Hematopoietic multipotent progenitor cell (in vitro differentiated cells): ENCODE measurements around the gene GARNL3. TPM values are rescaled to one million over a fixed set of nuclear protein-coding genes. Genes with fewer than 3 reads are reported as not detected.

Experiments used
- DNase-seq, 3 donors: peaks; one replicate each; pipeline ENCODE4 v3.0.0-alpha.2; 2011 to 2015; ENCODE audit warnings: low read depth in 2 of 3, low spot score in 2 of 3
- total RNA-seq: library from RNA; depleted of rRNA; stranded (reverse); fragments of >200 nt; gene quantifications from one replicate; pipeline ENCODE4 v1.2.3, GENCODE V29; 2012

The GARNL3 gene
- total RNA-seq, 1 donor: 1.3 TPM

GRCh38 chr9:127269449-127269848 is 4.9 kb downstream of the GARNL3 start:
- DNase-seq: no peak

DNA sequence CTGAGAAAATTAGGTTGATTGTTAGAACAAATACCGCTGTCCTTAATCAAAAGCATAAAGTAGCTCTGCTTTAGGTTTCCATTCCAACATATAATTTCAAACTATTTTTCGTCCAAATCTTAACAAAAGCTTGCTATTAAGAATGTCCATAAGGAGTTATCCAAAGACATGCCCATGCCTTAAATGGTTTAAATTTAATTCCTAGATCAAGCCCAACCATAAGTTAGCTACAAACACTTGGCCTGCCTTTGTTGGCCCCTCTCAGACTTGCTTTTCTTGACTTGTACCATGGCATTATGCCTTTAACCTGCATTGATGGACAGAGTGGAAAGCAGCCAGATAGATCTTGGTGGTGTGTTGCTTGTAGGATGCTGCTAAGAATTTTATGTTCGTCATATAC is 8.8 kb downstream of the GARNL3 start:
- DNase-seq: no peak

DNA sequence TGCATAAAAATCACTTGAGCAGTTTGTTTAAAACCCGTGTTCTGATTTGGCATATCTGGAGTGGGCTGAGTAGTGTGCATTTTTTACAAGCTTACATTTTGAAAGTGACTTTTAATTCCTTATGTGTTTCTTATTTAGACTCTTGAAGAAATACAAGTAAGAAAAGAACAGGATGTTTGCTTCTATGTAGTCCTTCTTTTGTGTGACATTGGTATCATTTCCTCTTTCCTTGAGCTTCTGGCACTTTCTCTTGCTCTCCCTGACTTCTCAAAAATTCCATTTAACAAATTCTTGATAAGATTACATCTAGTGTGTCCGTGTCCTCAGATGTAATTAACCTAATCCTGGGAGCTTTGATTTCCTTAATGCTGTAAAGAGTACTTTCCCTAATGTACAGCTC is 12.5 kb downstream of the GARNL3 start:
- DNase-seq: no peak

DNA sequence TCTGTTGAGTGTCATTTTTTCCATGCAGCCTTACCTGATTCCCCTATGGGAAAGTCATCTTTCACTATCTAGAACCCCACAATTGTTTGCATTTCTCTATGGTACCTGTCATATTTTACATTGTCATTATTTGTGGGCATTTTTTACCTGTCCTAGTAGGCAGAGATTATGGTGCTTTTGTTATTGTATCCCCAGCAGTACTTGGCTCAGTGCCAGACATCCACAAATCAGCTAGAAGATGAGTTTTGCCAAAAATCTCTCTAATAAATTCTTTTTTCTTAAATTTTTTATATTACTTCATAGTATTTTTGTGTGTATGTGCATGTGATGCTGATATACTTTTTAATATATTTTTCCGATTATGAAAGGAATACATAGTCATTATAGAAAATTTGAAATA is 13.2 kb downstream of the GARNL3 start:
- DNase-seq: no peak

DNA sequence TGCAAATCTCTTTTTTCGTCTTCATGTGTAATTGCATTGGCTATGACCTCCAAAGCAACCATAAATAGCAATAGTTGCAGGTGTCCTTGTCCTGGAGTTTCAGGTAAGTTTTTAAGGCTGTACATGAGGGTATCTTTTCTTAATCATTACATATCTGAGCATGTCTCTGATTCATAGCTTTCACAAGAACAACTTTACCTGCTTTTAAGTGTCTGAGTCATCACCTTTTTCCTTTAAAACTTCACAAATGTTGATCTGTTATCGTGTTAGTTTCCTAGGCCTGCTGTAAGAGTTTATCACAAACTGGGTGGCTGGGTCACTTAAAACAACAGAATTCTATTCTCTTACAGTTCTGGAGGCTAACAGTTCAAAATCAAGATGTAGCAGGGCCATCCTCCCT is 13.8 kb downstream of the GARNL3 start:
- no peak for DNase-seq

DNA sequence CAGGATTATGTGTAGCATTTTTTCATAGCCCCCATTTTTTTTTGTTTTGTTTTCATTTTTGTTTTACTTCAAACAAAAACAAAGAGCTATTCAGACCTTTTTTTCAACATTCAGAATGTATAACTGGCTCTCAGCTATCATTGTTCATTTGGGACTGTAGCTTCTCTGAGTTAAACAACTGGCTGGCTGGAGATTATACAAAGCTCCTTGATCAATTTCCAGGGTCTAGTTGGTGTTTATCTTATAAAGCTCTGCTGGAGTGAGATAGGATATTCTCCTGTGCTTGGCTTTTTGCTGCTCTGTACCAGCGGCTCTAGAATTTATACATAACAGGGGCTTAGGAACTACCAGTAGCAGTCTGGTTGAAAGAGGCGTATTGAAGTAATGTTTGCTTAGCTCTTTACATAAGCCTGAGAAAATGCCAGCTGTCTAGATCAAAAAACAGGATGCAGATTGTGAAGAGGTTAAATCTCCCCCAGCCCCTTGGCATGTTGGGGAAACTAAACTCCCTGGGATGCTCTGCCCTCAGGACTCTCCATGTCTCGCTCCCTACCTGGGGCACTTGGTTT is 15.2 kb downstream of the GARNL3 start:
- DNase-seq: no peak

DNA sequence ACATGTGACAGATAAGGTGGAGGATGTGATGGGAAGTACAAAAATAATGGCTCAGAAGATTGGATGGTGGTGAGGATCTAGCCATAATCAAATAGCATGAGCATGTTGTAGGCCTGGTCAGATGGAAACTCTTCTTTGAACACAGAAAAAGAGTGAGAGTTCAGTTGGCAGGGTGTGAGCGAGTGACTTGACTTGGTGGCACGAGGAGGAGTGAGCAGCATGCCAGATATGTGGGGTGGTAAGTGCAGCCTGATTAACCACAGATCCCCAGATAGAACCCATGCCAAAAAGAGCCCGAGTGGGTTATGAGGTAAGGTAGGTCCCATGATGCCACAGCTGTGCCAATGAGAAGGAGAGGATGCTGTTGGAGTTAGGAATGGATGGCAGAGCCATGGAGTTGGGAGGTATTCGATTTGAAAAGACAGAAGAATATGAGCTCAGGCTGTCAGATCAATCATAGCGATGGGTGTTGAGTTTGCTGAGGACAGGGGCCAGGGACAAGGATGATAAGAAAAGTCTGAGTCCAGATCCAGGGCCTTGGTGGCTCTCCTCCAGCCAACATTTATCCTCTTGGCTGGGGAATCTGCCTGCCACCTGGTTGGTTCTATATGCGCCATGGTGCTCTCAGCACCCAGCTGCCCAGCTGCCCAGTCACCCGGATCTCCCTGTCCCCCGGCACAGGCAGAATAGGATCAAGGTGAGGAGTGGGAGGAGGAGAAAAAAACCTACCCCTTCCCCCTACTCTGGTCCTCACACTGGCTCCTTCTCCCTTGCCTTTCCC is 16.5 kb downstream of the GARNL3 start:
- DNase-seq: no peak

DNA sequence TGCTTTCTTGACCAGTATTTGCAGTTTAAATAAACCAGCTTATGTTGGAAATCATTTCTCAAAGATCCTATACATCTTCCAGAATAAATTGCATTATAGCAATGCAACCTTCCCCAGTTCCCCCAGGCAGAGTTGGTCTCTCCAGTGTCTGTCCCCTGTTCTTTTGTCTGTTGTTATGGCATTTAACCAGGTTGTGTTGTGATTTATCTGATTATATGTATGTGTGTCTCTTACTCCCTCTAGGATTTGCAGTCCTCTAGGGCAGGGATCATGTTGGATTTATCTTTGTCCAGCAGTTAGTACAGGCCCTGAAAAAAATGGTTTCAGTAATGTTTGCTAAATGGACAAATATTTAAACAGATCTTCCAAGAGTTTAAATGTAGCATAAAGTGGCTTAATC is 17.3 kb downstream of the GARNL3 start:
- no peak for DNase-seq

DNA sequence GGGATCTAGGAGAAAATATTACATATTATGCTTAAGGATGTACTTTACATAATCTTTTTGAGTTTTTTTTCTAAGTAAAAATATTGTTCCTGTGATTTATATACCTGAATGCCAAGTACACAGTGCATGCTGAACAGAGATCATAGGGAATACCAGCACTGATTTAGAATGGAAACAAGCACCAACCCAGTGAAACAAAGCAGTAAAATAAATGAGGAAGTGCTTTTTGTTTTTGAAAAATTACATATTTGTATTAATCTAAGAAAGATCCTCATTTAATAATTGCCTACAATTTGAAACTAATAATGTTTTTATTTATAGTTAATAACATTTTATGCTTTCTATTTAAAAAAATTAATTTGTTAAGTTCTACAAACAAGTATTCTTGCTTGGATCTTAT is 18.0 kb downstream of the GARNL3 start:
- DNase-seq: no peak

DNA sequence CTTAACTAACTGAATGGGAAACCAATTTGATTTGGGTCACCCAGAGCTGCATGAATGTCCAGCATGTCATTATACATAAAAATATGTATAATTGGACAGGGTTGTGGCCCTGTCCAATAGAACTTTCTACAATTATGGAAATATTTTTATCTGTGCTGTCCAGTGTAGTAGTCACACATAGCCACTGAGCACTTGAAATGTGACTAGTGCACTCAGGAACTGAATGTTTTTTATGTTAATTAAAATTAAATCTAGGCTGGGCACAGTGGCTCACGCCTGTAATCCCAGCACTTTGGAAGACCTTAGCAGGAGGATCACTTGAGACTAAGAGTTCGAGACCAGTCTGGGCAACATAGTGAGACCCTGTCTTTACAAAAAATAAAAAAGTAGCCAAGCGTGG is 18.6 kb downstream of the GARNL3 start:
- no peak for DNase-seq

GRCh38 chr9:127283917-127284497 is 19.4 kb downstream of the GARNL3 start:
- peak in 2 of 3 donors; percentile 14 to 38 for DNase-seq

- DNase-seq: no peak
Observed at GRCh38 chr9:127285965-127286364, 21.4 kb downstream of the GARNL3 start.

- DNase-seq: no peak
Observed at GRCh38 chr9:127290561-127291065, 26.0 kb downstream of the GARNL3 start.

GRCh38 chr9:127291246-127291778 is 26.7 kb downstream of the GARNL3 start:
- DNase-seq: no peak

GRCh38 chr9:127292415-127292814 is 27.8 kb downstream of the GARNL3 start:
- DNase-seq: no peak

DNA sequence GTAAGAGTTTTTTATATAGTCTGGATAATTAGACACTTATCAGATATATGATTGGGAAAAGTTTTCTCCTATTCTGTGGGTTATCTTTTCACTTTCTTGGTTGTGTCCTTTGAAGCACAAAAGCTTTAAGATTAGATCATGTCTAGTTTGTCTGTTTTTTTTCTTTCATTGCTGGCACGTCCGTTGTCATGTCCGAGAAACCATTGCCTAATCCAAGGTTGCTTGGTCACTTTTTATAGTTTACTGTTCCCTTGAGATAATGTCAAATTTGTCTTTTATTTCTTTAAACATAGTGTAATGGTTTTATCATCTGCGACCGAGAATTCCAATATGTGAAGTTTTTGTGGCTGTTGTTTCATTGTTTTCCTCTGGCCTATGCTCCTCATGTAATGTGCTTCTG is 28.8 kb downstream of the GARNL3 start:
- no peak for DNase-seq

GRCh38 chr9:127293767-127294166 is 29.2 kb downstream of the GARNL3 start:
- peak in 1 of 3 donors; percentile 6 for DNase-seq

DNA sequence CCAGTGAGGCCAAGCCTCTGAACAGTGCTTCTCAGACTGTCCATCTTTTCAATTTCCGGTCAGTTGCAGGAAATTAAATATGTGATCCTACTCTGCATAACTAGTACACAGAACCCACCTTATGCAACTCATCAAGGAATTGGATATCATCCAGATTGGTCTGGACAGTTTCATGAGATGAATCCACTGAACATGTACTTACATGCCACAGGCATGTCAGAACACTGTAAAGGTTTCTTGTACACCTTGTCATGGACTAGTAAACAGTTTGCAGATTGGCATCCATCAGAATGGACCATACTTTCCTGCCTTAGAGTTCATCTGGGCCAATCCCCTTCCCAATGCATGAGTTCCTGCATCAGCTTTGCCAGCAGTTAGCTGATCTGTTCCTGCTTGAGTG is 30.4 kb downstream of the GARNL3 start:
- DNase-seq: no peak

DNA sequence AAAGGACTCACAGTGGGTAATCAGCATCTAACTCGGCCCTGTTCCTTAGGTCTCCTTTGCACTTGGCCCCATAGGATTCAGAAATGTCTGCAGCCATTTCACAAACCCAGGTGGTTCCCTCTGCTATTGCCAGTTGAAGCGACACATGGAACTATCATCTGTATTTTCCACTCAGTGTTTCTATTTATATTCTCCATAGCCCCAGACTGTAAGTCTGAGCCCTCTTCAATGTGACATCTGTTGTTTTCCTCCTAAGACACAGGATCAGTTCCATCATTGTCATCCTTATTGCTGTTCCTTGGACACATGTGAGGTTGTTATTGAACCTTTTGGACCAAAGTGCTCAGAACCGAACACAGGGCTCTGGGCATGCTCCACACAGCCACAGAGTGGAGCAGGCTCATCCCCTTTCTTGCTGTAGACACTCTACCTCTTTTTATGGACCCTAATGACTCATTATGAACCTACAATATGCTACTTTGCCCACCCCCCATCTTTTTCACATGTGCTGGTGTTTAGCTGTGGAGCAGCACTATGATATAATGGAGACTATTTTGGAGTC is 36.4 kb downstream of the GARNL3 start:
- DNase-seq: no peak

DNA sequence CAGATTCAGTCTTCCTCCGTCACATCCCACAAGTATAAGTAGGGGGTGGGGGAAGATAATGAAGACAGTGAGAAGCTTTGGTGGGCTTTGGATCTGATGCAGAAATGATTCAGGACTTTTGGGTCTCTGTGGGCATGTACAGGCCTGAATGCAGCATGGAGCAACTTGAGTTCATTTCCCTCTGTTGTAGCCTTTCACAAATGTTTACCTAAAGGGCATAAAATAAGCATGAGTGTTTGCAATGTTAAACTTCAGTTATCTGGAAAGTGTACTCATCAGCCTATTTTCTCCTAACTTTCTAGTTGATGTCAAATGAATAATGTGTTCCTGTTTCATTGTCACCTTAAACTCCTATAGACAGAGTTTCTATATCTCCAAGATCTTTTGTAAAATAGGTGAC is 39.3 kb downstream of the GARNL3 start:
- DNase-seq: no peak

DNA sequence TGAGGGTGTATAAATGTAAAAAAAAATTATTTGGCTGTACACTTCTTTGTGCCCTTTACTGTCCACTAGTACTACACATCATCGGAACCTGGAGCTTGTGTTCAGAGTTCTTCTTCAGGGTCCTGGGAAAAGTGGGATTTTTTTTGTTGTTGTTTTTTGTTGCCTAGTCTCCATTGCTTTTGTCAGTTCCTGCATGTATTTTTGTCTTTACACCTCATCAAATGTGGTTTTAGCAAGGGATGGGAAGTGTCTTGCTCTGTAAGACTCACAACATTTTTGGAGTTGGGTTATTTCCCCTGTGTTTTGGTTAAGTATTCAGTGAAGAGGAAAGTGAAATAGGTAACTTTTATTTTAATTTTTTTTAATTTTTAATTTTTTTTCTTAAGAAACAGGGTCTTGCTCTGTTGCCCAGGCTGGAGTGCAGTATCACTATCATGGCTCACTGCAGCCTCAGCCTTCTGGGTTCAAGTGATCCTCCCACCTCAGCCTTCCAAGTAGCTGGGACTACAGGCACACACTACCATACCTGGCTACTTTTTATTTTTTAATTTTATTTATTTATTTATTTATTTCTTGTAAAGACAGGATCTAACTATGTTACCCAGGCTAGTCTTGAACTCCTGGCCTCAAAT is 40.7 kb downstream of the GARNL3 start:
- no peak for DNase-seq
